ENCODE results near the gene TEKTIP1. TPM values are rescaled to one million over a fixed set of nuclear protein-coding genes. Genes with fewer than 3 reads are reported as not detected.

Gene TEKTIP1
- total and polyA plus RNA-seq, 2 donors (not counting 1 experiment from before 2014, with no cell fraction given) = not detected

DNA sequence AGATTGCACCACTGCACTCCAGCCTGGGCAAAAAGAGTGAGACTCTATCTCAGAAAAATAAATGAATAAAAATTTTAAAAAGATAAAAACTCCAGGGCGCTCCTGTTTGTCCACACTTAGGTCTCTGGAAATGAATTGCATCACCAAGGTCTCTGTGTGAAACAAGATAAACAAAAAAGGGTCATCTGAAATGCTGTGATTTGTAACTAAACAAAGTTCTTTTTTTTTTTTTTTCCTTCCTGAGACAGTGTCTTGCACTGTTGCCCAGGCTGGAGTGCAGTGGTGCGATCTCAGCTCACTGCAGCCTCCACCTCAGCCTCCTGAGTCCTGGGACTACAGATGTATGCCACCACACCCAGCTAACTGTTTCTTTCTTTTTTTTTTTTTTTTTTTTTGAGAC, 21.3 kb upstream of the TEKTIP1 start:
- H3K27ac ChIP-seq (ENCODE audit: insufficient read depth, low read length) = no peak overlapping the region
- no peaks in the 10 kb centered on the region for H3K9me3 ChIP-seq (ENCODE audit: control insufficient read depth, insufficient read depth, low read depth, low read length)
- no peak overlapping the region for H3K4me3 ChIP-seq (replicated peaks in 1 of 4; ENCODE audit: control extremely low read depth in 1 of 4, insufficient read depth in 1 of 4, low read depth in 3 of 4, low read length in 4 of 4)
- peaks cover 9% of the 10 kb centered on the region for H3K36me3 ChIP-seq (ENCODE audit: control insufficient read depth, insufficient read depth, low read length)
- DNase-seq (ENCODE audit: low read depth in 2 of 2) = no peak
- H2AFZ ChIP-seq (ENCODE audit: low read length) = no peak overlapping the region
- H3K4me1 ChIP-seq (ENCODE audit: control insufficient read depth, extremely low read depth, insufficient read depth, low read length) = peaks cover 18% of the 10 kb centered on the region
- H4K20me1 ChIP-seq (ENCODE audit: control insufficient read depth, extremely low read depth, insufficient read depth, low read length) = no peaks in the 10 kb centered on the region
- no peak for TF ChIP-seq EZH2 (IDR thresholded peaks at IDR 0.05; ENCODE audit: low read length, missing control alignments)
- TF ChIP-seq, protein P1, sequence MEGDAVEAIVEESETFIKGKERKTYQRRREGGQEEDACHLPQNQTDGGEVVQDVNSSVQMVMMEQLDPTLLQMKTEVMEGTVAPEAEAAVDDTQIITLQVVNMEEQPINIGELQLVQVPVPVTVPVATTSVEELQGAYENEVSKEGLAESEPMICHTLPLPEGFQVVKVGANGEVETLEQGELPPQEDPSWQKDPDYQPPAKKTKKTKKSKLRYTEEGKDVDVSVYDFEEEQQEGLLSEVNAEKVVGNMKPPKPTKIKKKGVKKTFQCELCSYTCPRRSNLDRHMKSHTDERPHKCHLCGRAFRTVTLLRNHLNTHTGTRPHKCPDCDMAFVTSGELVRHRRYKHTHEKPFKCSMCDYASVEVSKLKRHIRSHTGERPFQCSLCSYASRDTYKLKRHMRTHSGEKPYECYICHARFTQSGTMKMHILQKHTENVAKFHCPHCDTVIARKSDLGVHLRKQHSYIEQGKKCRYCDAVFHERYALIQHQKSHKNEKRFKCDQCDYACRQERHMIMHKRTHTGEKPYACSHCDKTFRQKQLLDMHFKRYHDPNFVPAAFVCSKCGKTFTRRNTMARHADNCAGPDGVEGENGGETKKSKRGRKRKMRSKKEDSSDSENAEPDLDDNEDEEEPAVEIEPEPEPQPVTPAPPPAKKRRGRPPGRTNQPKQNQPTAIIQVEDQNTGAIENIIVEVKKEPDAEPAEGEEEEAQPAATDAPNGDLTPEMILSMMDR (conservative IDR thresholded peaks at IDR 0.05 in 1 of 2, IDR thresholded peaks at IDR 0.05 in 1 of 2; ENCODE audit: low read depth in 1 of 2, low read length in 2 of 2) = no peak
- no peaks in the 10 kb centered on the region for H3K27me3 ChIP-seq (ENCODE audit: control insufficient read depth, insufficient read depth, low read length)
- H3K4me2 ChIP-seq (ENCODE audit: extremely low read depth, insufficient read depth, low read length) = no peak overlapping the region
- H3K79me2 ChIP-seq (ENCODE audit: control insufficient read depth, insufficient read depth, low read length) = peaks cover 86% of the 10 kb centered on the region
- H3K9ac ChIP-seq (ENCODE audit: insufficient read depth, low read length) = no peak overlapping the region

DNA sequence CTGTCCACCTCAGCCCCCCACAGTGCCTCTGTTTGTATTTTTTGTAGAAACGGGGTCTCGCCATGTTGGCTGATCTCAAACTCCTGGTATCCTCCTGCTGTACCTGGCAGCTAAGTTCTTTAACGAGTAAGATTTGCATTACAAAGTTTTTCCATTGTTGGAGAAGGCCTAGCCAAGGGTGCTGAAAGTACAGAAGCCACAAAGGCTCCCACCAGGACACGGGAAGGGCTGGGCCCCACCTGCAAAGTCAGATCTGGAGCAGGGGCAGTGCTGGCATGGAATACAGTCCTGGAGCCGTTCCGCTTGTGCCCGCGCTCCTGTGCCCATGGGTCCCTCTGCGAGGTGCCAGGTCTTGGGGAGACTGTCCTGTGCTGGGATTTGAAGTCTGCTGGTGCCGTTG, 20.7 kb upstream of the TEKTIP1 start:
- Histone ChIP-seq H3K79me2 (ENCODE audit: control insufficient read depth, insufficient read depth, low read length) (peaks cover 82% of the 10 kb centered on the region), H3K4me2 (ENCODE audit: extremely low read depth, insufficient read depth, low read length) (no peak overlapping the region), H3K4me1 (ENCODE audit: control insufficient read depth, extremely low read depth, insufficient read depth, low read length) (peaks cover 18% of the 10 kb centered on the region), H3K4me3 (replicated peaks in 1 of 4; ENCODE audit: control extremely low read depth in 1 of 4, insufficient read depth in 1 of 4, low read depth in 3 of 4, low read length in 4 of 4) (no peak overlapping the region), H3K36me3 (ENCODE audit: control insufficient read depth, insufficient read depth, low read length) (peaks cover 11% of the 10 kb centered on the region), H3K27ac (ENCODE audit: insufficient read depth, low read length) (no peak overlapping the region), H3K27me3 (ENCODE audit: control insufficient read depth, insufficient read depth, low read length) (no peaks in the 10 kb centered on the region), H4K20me1 (ENCODE audit: control insufficient read depth, extremely low read depth, insufficient read depth, low read length) (no peaks in the 10 kb centered on the region), H3K9ac (ENCODE audit: insufficient read depth, low read length) (no peak overlapping the region), H2AFZ (ENCODE audit: low read length) (no peak overlapping the region), H3K9me3 (ENCODE audit: control insufficient read depth, insufficient read depth, low read depth, low read length) (no peaks in the 10 kb centered on the region)
- TF ChIP-seq EZH2 (IDR thresholded peaks at IDR 0.05; ENCODE audit: low read length, missing control alignments) = no peak
- TF ChIP-seq, protein P1 (conservative IDR thresholded peaks at IDR 0.05 in 1 of 2, IDR thresholded peaks at IDR 0.05 in 1 of 2; ENCODE audit: low read depth in 1 of 2, low read length in 2 of 2) = no peak
- DNase-seq (ENCODE audit: low read depth in 2 of 2) = no peak

DNA sequence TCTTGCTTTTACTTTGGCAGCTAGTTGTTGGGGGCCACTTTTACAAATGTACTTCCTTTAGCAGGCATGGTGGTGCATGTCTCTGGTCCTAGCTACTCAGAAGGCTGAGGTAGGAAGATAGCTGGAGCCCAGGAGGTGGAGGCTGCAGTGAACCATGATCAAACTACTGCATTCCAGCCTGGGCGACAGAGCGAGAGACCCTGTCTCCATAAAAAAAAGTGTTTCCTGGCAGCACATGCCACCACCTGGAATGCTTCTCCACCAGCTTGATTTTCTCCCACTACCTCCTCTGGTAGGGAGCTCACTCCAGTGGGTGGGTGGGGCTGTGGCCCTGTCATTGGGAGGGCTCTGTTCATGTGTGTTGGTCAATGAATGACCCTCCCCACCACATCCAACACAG, 20.3 kb upstream of the TEKTIP1 start:
- H4K20me1 ChIP-seq (ENCODE audit: control insufficient read depth, extremely low read depth, insufficient read depth, low read length) = no peaks in the 10 kb centered on the region
- H3K9ac ChIP-seq (ENCODE audit: insufficient read depth, low read length) = no peak overlapping the region
- H3K9me3 ChIP-seq (ENCODE audit: control insufficient read depth, insufficient read depth, low read depth, low read length) = no peaks in the 10 kb centered on the region
- no peaks in the 10 kb centered on the region for H3K27me3 ChIP-seq (ENCODE audit: control insufficient read depth, insufficient read depth, low read length)
- no peak for TF ChIP-seq EZH2 (IDR thresholded peaks at IDR 0.05; ENCODE audit: low read length, missing control alignments)
- TF ChIP-seq, protein P1 (conservative IDR thresholded peaks at IDR 0.05 in 1 of 2, IDR thresholded peaks at IDR 0.05 in 1 of 2; ENCODE audit: low read depth in 1 of 2, low read length in 2 of 2) = no peak
- no peak overlapping the region for H3K4me2 ChIP-seq (ENCODE audit: extremely low read depth, insufficient read depth, low read length)
- H3K4me3 ChIP-seq (replicated peaks in 1 of 4; ENCODE audit: control extremely low read depth in 1 of 4, insufficient read depth in 1 of 4, low read depth in 3 of 4, low read length in 4 of 4) = no peak overlapping the region
- peaks cover 78% of the 10 kb centered on the region for H3K79me2 ChIP-seq (ENCODE audit: control insufficient read depth, insufficient read depth, low read length)
- peaks cover 18% of the 10 kb centered on the region for H3K4me1 ChIP-seq (ENCODE audit: control insufficient read depth, extremely low read depth, insufficient read depth, low read length)
- no peak overlapping the region for H3K27ac ChIP-seq (ENCODE audit: insufficient read depth, low read length)
- no peak for DNase-seq (ENCODE audit: low read depth in 2 of 2)
- peaks cover 15% of the 10 kb centered on the region for H3K36me3 ChIP-seq (ENCODE audit: control insufficient read depth, insufficient read depth, low read length)
- no peak overlapping the region for H2AFZ ChIP-seq (ENCODE audit: low read length)
